NCI-H1436 treated with DMSO at 0.1 percent for 48 hours (cell line): ENCODE data around the gene AOAH.

Source experiments
- DNase-seq: peaks from one replicate; lab custom pipeline; 2025; lab: John Stamatoyannopoulos, UW

AOAH gene

GRCh38 chr7:36723951-36724664 is at the start of gene AOAH:
TSS of gene AOAH (minus strand) at chr7:36724494. CDS start at chr7:36724148, 346 bp downstream.
- DNase-seq: no peak

DNA sequence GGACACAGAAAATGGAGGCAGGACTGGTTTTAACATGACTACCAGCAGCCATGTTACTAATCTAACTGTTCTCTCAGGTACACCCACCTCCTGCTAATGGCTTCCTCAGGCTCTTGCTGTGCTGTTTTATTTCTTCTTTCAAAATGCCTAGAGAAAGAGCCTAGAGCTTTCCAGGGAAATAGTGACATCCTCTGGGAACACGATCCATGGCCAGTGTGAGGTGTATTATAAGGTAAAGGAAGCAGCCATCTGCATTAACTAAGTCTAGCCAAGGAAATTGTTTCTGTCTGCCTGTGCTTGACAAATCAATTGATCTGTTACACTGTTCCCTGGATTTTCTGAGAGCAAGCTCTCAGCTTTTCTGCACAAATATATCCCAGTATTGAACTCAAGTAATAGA is 42.2 kb upstream of the AOAH start:
- no peak for DNase-seq

DNA sequence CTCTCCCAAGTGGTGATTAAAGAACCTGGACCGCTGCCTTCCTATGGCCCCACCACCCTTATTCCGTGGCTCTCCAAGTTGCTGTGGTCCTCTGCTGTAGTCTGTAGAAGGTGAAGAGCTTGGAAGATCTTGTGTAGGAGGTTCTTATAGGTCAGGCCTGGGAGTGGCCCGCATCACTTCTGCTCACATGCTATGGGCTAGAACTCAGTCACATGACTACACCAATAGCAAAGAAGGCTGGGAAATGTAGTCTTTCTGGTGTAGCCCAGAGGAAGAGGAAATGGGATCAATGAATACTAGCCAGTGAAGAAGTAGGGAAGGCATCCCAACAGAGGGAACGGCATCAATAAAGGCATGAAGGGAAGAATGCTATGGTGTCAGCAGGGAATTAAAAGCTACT is 41.3 kb upstream of the AOAH start:
- no peak for DNase-seq

GRCh38 chr7:36764929-36765328 is 40.6 kb upstream of the AOAH start:
- no peak for DNase-seq

- no peak for DNase-seq
Measured at GRCh38 chr7:36763132-36763816, 39.0 kb upstream of the AOAH start.

DNA sequence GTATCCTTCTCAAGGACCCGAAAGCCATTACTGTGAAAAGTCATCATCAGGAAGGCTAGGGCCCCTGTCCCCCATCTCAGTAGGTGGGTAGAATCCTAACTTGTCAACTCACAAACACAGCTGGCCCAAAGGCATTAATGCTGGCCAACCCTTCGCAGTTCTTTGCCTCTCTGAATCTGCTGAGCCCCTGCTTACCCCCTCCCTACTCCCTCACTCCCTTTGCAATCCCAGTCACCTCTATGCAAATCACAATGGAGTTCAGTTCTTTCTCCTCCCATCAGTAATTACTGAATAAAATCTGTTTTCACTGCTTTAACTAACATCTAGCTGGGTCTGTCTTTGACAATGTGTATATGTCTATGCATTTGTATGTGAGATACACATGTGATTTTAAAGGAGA is 38.1 kb upstream of the AOAH start:
- DNase-seq: no peak

DNA sequence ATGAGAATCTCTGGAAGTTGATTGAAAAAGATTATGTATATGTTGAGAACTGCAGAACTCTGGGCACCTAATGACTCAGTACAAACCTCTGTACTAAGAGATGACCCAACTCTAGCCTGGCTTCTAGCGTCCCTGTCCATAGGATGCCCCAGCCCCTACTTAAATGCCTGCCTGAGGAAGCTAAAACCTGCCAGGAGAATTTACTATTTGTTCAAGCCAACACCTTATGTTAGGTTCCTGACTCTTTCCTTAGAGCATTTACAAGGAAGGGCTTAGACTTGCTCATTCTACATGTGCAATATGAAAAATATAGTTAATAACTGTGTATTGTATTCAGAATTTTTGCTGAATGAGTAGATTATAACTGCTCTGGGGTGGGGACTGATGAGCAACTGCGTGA is 37.5 kb upstream of the AOAH start:
- DNase-seq: no peak

DNA sequence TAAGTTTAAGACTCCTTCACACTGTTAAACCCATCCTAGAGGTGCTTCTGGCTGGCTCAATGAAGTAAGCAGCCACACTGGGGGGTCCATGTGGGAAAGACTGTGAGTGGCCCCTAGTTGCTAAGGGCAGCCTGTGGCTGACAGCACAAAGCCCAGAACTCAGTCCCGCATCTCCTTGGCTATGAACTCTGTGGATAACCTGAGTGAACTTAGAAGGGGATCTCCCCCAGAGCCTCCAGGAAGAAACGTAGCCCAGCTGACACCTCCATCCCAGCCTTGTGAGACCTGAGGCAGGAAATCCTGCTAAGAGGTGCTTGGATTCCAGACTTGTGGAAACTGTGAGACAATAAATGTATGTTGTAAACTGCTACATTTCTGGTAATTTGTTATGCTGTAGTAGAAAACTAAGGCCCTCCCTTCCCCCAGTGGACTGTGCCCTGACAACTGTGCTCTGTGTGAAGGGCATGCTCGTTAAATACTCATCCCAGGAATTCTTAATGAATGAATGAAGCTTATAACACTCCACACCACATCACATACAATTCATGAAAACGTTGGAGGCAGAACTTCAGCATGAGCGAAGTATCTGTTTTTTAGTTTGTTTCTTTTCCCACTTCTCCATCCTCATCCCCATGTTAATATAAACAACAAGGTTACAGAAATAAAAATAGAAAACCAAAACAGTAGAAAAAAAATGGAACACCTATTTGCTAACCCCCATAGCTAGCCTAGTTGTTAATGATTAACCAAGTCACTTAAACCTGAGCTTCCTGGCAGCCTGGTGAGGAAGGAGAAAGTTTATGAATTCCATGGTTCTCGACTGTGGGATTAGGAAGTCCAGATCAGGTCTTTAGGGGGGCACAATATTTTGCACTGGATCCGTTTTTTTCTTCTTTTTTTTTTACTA is 36.8 kb upstream of the AOAH start:
- no peak for DNase-seq

DNA sequence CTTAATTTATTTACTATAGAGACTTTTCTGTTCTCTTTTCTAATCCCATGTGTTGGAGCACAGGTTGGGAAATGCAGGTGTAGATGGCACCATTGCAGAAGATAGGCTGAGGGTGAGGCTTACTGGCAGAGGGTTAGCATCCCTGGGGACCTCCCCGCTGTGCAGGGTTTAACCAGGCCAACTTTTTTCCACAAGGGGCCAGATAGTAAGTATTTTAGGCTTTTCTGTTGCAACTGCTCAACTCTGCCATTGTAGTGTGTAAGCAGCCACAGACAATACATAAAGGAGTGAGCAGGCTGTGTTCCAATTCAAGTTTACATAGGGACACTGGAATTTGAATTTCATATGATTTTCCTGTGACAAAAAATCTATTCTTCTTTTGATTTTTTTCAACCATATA is 34.6 kb upstream of the AOAH start:
- no peak for DNase-seq

DNA sequence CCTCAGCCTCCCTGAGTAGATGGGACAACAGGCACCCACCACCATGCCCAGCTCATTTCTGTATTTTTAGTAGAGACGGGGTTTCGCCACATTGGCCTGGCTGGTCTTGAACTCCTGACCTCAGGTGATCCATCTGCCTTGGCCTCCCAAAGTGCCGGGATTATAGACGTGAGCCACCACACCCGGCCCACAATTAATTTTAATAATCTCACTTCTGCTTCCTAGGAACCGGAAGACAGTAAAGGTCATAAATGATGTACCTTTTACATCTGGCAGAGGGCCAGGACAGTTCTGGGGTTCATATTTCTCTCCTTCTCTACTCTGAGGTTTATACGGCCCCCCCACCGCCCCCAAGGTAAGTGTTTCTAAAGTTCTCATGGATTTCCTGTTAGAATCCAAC is 31.2 kb upstream of the AOAH start:
- no peak for DNase-seq

DNA sequence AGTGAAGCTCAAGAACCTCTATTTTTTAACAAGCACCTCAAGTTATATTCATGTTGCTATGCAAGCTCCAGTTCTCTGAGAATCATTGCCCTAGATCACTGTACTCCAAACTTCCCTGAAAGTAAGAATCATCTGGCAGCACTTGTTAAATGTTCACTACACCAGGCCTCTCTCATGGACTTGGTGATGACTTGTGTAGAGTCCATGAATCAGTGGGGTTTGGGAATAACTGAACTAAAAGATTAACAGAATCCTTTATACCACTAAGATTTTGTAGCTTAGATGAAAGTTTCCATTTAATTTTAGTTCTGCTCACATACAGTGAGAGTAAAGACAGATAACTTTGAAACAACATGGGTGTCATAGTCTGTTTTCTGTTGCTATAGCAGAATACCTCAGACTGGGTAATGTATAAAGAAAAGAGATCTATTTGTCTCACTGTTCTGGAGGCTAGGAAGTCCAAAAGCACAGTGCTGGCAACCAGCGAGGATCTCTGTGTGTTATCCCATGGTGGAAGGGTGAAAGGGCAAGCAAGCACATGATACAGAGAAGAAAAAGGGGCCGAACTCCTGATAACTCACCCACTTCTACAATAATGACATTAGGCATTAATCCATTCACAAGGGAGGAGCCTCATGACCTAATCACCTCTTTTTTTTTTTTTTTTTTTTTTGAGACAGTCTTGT is 27.9 kb upstream of the AOAH start:
- DNase-seq: no peak

GRCh38 chr7:36750451-36750850 is 26.2 kb upstream of the AOAH start:
- no peak for DNase-seq

DNA sequence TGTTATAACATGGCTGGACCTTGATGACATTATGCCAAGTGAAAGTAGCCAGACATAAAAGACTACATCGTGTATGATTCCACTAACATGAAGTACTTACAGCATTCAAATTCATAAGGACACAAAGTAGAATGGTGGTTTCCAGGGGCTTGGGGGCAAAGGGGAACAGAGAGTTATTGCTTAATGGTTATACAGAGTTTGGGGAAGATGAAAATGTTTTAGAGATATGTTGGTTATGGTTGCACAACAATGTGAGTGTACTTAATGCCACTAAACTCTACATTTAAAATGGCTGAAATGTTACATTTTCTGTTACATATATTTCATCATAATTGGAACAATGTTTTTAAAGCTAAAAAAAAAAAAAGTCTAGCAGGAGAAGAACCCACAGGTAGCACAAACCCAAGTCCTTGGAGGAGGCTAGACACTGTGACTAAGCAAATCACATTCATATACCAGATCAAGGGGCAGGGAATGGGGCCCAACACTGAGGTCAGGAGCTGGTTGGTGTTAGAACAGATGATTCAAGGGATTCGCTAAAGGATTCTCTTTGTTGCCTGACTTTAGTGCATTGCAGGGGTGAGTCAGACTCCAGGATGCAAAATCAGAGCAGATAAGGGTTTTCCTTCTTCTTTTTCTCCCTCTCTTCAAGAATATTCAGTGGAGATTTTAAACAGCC is 25.1 kb upstream of the AOAH start:
- no peak for DNase-seq

DNA sequence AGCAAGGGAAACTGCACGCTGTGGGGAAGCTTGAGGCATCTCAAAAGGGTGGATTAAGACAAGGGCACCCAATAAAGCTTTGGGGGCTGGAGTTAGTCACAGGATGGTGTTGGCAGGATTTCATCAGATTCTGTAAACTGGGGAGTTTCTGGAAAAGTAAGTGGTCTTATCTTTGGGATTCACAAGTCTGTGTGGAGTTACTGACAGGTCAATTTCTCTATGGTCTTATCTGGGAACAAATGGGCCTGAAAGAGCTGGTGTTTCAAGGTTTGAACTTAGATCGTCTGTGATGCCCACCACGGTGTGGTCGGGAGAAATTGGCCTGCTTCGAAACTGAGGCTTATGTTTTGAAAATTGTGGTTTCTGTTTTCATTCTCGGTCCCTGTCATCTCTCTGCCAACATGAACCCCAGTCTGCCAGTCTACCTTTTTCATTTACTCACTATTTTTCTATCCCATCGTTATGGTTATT is 23.8 kb upstream of the AOAH start:
- DNase-seq: no peak

GRCh38 chr7:36747280-36748016 is 23.2 kb upstream of the AOAH start:
- no peak for DNase-seq

GRCh38 chr7:36746347-36746746 is 22.1 kb upstream of the AOAH start:
- no peak for DNase-seq

- DNase-seq: no peak
Measured at GRCh38 chr7:36742911-36743775, 18.8 kb upstream of the AOAH start.

DNA sequence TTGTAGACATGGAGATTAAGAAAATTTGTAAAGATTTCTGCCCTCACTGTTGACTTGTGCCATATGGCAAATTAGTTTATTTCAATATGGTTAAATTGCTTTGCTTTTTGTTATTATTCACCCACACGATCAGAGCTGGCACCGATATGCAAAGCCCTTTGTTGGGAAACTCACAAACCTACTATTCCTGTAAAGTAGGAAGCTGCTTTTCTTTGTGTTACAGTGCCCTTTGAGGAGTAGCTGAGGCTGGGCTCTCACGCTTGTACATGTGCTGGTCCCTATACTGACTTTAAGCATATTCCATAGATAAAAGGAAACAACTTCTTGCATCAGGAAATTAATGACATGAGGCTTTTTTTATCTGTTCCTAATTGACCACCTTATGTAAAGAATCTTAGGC is 17.6 kb upstream of the AOAH start:
- DNase-seq: no peak

- DNase-seq: no peak
Measured at GRCh38 chr7:36739351-36739750, 15.1 kb upstream of the AOAH start.

- DNase-seq: no peak
Measured at GRCh38 chr7:36736899-36737211, 12.6 kb upstream of the AOAH start.
